CD4-positive, alpha-beta T cell treated with Interferon gamma for 1 hour (primary cell): ENCODE measurements around the gene SCAND1.
"Not testable (repeated sequence)": the region's sequence is repeated elsewhere in the genome, so short reads cannot be mapped to it uniquely, and the experiment has no call there.

Experiments
- DNase-seq: peaks from one replicate; pipeline ENCODE4 v3.0.0-alpha.2; 2020

SCAND1 gene

DNA sequence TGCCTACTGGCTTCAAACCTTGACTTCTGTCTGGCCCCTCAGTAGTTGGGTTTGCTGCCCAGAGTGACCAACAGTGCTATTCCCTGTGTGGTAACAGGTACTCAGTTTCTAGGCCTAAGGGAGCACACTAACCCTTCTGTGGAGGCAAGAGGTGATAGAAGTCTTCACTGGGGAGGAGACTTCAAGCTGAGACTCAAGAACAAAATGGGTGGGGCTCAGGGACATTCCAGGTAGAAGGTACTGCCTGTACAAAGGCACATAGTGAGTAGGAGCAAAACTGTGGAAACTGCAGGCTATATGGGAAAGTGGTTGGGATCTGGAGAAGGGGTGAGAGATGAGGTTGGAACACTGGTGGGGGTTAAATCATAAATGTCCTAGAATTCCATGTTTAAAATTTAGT is 2.3 kb upstream of the SCAND1 start:
- DNase-seq: no peak

DNA sequence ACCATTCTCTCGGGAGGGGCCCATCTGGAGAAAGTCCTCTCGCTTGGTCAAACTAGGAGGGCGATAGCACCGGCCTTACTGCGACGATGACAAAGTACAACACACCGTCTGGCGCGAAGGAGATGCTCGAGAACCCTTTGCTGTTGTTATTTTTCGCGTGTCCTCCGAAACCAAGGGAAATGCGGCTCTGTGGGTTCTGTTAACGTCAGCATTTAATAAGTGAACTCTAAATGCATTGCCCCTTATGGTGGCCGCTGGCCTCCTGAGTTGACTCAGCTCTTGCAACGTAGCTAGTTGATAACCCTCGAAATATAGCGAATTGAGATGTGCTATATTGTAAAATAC is 577 bp upstream of the SCAND1 start:
- peak; percentile 42 for DNase-seq

DNA sequence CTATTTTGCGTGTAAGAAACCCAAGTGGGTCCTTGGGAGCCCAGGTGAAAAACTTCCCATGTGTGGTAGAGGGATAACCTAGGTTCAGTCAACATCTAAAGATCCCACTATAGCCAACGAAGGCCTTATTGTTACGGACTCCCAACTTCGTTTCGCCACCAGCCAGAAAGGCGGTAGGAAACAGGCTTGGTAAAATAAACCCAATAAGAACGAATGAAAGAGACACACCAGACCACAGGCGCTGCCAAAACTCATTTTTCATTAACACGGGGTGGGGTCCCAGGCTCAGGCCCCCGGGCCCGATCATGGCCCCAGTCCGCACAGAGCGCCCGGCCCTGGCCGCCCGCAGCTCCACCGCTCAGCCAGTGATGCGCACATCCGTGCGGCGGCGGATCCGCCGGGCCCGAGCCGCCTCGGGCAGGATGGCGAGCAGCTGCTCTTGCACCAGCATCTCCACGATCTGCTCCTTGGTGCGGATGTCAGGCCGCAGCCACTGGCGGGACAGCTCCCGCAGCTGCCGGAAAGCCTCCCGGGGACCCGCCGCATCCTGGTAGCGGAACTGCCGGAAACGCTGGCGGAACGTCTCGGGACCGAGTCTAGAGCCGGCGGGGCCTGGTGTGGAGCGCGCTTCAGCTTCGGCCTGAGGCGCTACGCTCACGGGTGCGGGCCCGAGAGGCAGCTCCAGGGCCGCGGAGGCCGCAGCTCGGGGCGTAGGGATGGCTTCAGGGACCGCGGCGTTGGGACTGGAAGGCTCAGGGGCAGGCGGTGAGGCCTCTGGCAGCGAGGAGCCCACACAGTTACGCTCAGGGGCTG is 709 bp downstream of the SCAND1 start:
- peak; percentile 65 for DNase-seq

DNA sequence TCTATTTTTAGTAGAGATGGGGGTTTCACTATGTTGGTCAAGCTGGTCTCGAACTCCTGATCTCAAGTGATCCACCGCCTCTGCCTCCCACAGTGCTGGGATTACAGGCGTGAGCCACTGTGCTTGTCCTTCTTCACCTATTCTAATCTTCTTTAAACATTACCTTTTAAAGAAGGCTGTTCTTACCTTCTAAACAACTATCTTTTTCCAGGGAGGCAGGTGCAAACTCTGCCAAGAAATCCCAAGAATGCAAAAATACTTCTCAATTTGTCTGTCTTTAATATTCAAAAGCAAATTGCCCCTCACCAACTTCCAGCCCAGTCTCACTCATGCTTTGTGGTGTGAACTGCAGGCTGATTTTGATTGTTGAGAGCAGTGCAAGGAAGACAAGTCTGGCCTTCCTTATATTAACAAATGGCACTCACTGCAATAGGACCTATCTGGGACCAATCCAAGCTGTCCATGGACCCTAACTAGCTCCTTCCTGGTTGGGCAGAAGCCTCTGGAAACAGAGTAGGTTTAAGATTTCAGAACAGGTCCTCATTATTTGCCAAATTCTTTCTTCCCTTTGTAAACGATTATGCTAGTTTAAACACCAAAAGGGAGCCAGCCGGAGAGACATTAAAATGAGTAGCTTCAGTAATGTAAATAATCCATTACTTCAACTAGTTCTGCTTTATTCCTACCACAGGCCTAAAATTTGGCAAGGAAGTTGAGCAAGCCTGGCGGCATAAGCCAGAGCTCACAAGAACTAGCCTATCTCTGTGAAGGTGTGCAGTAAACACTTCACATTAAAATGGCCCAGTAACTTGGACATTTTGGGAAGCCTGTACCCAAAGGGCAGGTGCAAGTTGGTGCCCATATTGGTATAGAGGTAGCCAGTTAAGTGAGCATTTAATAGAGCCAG is 1.6 kb downstream of the SCAND1 start:
- no peak for DNase-seq

DNA sequence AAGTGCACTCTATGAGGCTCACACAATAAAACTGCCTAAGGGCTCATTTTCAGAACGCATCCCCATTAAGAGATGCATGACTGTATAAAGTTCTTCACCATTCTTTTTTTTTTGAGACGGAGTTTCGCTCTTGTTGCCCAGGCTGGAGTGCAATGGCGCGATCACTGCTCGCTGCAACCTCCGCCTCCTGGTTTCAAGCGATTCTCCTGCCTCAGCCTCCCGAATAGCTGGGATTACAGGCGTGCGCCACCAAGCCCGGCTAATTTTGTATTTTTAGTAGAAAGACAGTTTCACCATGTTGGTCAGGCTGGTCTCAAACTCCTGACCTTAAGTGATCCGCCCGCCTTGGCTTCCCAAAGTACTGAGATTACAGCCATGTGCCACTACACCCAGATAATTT is 2.2 kb downstream of the SCAND1 start:
- DNase-seq: not testable (repeated sequence)

DNA sequence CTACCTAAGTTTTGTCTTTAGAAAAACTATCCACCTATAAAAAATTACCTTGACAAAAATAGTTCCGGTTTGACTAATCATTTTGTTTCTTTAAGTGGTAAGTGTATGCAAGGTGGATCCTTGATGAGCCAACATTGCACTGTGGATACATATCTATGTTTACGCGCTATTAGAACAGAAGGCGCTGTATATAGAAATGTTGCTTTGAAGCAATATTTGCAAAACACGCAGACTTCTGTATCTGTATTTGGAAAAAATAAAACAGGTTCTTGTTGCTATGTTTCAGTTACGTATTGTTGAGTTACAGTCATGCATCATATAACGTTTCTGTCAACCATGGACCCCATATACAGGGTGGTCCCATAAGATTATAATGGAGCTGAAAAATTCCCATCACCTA is 4.2 kb downstream of the SCAND1 start:
- no peak for DNase-seq

DNA sequence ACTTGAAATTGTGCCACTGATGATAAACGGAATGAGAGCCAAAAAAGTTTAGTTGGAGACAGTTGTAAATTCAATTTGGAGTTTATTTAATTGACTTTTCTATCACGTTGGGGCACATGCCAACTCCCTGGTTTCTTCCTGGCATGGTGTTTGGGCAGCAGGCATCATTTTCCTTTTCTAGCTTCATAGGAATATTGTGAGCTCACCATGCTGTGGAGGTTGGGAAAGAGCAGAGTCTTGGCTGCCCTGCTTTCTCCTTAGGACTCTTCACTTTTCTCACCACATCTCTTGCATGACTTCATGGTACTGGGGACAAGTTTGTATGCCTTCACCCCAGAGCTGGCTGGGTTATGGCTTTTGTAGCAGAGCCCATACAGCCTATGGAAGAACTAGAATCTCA is 6.4 kb downstream of the SCAND1 start:
- DNase-seq: no peak

DNA sequence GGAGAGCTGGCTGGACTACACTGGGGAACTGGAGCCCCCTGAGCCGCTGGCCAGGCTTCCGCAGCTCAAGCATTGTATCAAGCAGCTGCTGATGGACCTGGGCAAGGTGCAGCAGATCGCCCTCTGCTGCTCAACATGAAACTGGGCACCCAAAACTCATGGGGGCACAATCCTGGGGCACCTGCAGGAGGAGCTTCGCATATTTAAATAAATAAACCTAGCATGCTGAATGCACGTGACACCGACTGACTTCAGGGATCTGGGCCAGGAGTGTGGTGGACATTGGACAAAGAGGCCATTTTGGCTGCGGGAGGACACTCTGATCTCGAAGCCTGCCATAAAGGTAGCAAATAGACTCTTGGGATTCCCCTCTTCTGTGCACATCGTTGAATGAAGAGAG is 6.8 kb downstream of the SCAND1 start:
- peak; percentile 6 for DNase-seq

DNA sequence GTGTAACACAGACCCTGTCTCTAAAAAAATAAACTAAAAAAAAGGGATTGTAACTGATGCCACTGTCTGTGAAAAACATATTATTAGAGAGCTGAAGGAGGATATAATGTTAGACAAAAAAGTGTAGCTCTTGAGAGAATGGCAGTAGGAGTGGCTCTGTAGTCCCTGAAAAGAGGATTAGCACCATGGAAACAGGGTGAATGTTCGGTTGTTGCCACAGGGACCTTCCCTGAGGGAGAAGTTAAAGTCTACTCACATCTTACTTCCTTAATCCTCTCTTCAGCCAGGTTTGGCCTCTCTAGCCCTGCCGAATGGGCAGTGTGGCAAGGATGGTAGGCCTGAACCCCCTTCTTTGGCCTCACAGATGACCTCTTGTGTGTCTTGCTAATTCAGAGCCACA is 12.1 kb downstream of the SCAND1 start:
- no peak for DNase-seq

DNA sequence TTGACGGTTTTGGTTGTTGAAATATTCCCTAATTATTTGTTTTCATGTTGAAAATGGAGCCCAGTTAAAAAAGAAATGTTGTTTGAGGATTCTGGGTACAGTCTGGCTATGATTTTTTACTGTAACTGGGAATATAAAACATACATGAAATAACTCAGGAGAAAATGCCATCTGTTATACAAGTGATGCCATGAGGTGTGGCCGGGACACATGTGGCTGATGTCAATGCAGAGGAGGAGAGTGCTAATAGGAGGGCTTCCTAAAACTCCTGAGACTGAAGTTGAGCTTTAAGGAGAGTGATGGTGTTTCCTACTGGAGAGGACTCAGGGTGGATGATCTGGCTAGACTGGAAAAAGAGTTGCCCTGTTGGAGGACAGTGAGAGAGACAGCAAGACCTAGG is 12.7 kb downstream of the SCAND1 start:
- DNase-seq: no peak

DNA sequence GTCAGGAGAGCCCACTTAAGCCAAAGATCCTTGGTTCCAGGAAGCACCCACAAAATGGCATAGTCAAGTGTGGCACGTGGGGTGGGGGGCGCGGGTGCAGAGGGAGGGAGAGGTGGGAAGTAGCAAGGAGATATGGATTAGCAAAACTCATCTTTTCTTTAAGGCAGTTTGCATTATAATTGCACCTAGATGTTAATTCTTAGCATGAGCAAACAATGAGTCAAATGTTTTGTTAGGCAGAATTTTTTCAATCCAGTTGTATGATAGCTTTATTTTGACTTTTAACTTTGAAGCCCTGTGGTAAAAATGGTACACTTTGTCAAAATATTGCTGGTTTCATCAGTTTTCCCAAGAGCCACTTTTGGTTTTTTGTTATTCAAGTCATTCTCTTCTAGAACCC is 15.0 kb downstream of the SCAND1 start:
- no peak for DNase-seq

DNA sequence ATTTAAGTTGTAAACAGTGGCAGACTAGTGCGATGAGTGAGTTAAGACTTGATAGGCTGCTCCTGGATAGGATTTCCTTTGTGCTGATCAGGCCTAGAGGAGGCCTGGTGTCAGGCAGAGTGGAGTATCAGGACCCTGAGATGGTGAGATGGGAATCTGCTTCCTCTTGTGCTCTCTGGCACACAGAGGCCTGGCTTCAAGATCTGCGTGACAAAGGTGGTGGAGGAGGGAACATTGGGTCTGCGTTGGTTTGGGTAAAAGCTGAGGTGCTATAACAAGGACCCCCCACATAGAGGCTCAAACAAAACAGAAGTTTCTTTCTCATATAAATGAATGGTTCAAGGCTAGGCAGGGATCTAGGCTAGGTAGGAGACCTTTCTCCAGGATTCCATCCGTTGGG is 20.3 kb downstream of the SCAND1 start:
- no peak for DNase-seq

DNA sequence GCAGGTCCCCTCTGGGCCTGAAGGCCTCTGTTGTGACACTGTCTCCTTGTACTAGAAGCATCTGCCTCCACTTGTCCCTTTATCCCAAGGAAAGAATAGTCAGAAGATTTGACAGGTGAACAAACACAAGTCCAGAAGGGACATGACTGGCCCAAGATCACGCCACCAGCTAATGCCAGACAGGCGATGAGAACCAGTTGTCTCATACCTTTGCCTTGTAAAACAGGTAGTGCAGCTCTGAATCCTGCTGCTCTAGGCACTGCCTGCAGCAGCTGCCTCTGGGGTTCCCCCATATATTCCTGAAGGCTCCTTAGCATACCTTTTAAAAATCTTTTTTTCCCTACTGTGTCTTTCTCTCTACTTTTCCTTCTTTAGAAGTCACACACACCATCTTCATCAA is 25.0 kb downstream of the SCAND1 start:
- no peak for DNase-seq

DNA sequence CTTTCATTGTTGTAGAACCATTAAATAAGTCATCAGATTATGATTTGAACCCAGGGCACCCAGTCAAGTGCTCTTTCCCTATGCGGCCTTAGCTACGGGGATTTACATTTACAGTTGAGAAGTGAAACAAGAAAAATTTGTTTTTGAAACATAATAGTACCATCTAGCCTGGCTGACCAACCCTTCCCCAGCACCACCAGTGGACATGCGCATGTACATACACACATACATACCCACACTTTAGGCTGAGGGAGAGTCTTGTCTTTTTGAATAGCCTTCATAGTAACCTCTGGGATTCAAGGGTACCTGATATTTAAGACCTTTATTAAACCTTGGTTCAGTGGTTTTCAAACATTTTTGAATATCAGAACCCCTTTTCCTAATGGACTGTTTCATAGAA is 33.8 kb downstream of the SCAND1 start:
- DNase-seq: no peak

DNA sequence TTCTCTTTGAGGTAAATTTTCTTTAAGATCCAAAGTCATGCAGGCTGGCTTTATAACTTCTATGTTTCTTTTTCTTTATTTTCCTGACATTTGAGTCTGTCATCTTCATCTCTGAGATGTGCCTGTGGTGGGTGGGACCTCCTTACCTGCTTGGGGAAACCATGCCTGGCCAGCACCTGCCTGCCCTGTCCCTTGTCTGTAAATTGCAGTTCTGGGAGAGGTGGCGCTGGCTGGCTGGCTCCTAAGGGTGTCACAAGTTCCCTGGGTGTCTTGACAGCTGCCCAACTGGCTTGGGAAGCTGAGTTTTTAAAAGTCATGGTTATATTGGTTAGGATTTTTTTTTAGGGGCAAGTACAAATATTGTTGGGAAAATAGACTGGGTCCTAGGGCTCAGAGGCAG is 36.3 kb downstream of the SCAND1 start:
- DNase-seq: no peak

DNA sequence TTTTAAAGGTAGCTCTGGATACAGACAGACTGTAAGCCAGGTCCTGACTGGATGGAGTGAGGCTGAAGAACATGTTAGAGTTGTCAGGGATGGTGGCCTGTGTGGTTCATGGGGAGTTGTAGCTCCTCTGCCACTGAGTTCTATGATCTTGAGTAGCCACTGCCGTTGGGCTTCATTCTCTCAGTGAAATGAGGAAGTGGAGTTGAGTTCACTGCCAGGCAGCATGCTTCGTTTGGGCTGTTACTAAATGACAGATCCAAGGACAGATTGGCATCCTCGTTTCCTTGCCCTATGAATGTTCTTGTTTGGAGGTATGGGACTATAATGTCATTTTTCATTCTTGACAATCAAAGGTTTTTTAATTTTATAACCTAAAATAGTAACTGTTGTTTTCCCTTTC is 37.2 kb downstream of the SCAND1 start:
- DNase-seq: no peak

DNA sequence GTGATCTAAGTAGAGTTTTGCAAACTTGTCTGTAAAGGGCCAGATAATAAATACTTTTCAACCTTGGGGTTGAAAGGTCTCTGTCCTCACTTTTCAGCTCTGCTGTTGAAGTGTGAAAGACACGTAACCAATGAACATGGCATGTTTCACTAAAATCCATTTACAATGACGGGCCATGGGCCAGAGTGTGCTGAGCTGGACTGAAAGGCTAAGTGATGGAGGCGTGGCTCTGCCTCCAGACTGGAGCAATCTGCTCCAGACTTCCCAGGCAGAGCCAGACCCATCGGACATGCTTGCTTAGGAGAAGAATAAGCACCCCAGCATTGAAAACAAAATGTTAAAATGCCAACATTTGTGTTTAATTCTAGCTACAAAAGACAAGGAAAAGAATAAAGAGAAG is 41.4 kb downstream of the SCAND1 start:
- no peak for DNase-seq

DNA sequence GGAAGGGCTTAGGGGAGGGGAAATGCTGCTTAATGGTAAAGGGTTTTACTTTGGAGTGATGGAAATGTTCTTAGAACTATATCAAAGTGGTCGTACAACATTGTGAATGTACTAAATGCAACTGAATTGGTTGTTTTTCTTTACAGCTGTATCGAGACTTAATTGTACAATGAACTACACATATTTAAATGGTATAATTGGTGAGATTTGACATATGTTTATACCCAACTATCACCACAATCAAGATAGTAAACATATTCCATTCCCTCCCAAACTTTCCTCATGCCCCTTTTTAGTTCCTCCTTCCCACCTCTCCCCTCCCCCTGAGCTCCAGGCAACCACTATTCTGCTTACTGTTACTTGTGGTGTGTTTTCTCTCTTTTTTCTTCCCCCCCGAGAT is 44.0 kb downstream of the SCAND1 start:
- no peak for DNase-seq

DNA sequence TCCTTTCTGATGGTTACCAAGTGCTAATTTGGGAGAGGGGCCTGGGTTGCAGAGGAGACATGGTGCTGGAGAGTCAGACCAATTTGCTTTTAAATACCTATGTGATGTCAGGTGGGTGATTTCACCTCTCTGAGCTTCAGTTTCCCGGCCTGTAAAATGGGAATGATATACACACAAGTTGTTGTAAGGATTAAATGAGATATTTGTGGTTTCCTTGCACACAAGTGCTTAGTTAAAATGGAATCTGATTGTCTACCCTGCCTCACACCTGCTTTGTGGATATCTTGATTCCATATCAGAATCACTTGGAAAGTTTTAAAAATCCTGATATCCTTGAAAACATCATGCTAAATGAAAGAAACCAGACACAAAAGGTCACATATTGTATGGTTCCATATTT is 44.5 kb downstream of the SCAND1 start:
- no peak for DNase-seq

DNA sequence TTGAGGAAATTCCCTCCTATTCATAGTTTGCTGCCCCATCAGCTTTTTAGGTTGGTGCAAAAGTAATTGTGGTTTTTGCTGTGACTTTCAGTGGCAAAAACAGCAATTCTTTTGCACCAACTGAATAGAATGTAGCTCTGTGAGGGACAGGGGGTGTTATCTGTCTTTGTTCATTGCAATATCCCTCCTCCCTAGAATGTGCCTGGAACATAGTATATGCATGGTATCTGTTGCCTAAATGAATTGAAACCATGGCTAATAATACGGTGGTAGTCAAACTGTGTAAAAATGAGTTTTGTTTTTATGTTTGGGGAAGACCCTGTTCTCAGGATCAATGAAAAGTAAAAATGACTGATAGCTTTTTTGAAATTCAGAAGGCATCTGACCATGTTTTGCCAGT is 45.1 kb downstream of the SCAND1 start:
- DNase-seq: no peak

DNA sequence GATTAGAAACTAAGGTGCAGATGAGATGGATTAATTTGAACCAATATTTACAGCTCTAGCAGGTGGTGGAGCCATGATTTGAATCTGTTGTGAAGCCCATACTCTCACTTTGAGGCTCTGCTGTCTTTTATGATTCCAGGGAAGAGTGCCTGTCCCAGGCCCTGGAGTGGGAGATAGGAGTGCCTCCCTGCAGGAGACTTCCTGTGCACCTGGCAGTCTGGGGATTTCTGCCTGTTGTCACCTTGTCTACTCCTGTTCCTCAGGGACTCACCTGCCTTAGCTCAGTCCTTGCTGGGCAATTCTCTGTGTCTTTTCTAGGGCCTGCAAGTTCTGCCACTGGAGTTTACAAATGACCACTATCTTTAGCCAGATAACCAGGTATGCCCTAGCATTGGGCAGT is 46.3 kb downstream of the SCAND1 start:
- no peak for DNase-seq

DNA sequence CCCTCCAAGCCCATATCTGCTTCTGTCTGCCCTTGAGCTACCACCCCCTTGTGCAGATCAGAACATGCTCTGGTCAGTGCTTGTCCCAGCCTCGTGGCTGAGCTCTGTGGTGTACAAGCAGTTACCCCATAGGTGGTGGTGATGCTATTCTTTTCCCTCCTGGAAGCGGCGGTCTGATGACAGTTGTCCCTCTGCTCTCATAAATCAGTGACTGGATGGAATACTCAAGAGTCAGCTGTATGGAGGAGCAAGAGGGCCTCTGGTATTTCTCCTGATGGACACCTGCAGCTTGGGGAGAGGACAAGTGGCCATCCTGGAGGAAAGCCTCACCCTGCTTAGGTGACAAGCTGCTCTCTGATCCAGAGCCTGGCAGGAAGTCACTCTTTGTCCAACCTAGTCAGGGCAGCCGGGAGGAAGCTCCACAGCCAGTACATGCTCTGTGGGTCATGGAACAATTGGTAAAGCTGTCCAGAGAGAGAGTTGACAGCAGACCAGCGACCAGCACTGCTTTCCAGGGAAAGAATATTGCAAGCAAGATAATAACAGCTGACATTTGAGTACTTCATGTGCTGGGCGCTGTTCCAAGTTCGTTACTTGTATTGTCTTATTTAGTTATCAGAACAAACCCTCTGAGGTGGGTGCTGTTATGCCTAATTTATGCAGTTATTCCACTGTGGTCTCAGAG is 47.1 kb downstream of the SCAND1 start:
- no peak for DNase-seq

DNA sequence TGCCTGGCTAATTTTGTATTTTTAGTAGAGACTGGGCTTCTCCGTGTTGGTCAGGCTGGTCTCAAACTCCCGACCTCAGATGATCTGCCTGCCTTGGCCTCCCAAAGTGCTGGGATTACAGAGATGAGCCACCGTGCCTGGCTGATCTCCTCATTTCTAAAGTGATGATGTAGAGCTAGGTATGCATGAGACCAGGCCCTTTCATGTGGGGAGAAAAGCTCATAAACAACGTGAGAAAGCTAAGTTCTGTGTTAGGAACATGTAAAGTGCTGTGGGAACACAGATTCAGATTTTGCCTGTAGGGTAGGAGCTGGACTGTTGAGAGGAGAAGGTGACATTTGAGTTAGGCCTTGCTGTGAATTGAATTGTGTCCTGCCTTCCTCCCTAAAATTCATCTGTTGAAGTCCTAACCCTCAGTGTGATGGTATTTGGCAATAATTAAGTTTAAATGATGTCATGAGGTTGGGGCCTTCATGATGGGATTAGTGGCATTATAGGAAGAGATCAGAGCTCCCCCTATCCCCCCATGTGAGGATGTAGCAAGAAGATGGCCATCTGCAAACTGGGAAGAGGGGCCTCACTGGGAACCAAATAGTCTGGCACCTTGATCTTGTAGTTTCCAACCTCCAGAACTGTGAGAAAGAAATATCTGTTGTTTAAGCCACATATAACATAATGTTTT is 49.2 kb downstream of the SCAND1 start:
- no peak for DNase-seq
